Spleen (tissue), 7 donors: ENCODE measurements around the gene CCDC80.

Experiments used
- CTCF ChIP-seq, 11 experiments: fragments of 200-600 bp in 7 of 11; fragments of 450-650 bp in 4 of 11; sonication (generic) in 4 of 11; IDR thresholded peaks in 8 of 11; conservative IDR thresholded peaks in 3 of 11; 1 replicate in 7 of 11; 2 replicates in 4 of 11; pipeline versions ENCODE4 v1.4.0 to v1.8.0; 2016 to 2021; ENCODE audit warnings: antibody characterized with exemption in 11 of 11, inconsistent platforms in 4 of 11, mild to moderate bottlenecking in 1 of 11
- POLR2A ChIP-seq, 3 donors: fragments of 450-650 bp; IDR thresholded peaks; one replicate each; pipeline ENCODE4 v1.5.1; 2017; ENCODE audit warnings: antibody characterized with exemption in 3 of 3, mild to moderate bottlenecking in 1 of 3
- POLR2AphosphoS5 ChIP-seq, 3 donors: sonication (generic); formaldehyde crosslinking; IDR thresholded peaks; one replicate each; pipeline ENCODE4 v1.5.1; 2017; ENCODE audit warnings: antibody characterized with exemption in 3 of 3
- donor health status: DM: no; HTN: no; CAD: no; lungs with moderate emphysema.
- donor health status: DM: no; HTN: no; CAD: no.
- donor health status: DM: no; HTN: no; CAD: no.

- peak in 5 of 11 experiments; percentile 9 to 49 (median 22) for TF ChIP-seq CTCF (IDR thresholded peaks at IDR 0.05 in 8 of 11, conservative IDR thresholded peaks at IDR 0.05 in 3 of 11)
- peak; percentile 74 to 87 (median 84) for TF ChIP-seq POLR2A (IDR thresholded peaks at IDR 0.05)
- TF ChIP-seq POLR2AphosphoS5 (IDR thresholded peaks at IDR 0.05) = peak; percentile 97 to 98 (median 98)
Observed at GRCh38 chr3:112561734-112562529, 79.0 kb downstream of the CCDC80 start, which contains the start of the genes ATG3 and SLC35A5.
